GM21381 (cell line): ENCODE measurements around the gene SRMS.
"Not testable (repeated sequence)": the region's sequence is repeated elsewhere in the genome, so short reads cannot be mapped to it uniquely, and the experiment has no call there.

ENCODE experiments used
- ATAC-seq: cut with Tn5 transposase; IDR thresholded peaks from one replicate; pipeline ENCODE4 v1.9.1; 2021; ENCODE audit warnings: mild to moderate bottlenecking, moderate library complexity; ENCODE audit not compliant: unreplicated experiment

SRMS gene

DNA sequence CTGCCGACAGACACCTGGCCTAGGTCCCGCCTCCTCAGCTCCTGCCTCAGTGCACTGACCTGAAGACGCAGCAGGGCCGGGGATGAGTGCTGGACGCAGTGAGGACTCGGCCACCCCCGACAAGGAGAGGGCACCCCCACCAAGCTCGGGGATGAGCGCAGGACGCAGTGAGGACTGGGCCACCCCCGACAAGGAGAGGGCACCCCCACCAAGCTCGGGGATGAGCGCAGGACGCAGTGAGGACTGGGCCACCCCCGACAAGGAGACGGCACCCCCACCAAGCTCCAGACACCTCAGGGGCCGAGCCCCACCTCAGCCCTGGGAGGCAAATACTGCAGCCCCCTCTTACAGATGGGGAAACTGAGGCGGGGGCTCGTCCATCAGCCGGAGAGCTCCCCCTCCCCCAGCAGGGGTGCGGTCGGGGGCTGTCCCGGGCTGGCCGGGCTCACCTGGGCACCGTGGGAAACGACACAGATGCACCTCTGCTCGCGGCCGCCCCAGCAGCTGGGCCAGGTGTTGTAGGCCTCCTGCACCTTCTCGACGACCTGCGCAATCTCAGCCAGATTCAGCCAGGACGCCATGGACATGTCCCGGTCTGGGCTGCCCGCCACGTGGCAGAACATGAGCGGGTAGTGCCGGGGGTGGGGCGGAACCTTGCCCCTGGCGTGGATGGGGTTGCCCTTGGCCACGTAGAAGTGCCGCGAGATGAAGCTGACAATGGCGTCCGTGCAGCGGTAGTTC is 19.0 kb upstream of the SRMS start:
- ATAC-seq = no peak

DNA sequence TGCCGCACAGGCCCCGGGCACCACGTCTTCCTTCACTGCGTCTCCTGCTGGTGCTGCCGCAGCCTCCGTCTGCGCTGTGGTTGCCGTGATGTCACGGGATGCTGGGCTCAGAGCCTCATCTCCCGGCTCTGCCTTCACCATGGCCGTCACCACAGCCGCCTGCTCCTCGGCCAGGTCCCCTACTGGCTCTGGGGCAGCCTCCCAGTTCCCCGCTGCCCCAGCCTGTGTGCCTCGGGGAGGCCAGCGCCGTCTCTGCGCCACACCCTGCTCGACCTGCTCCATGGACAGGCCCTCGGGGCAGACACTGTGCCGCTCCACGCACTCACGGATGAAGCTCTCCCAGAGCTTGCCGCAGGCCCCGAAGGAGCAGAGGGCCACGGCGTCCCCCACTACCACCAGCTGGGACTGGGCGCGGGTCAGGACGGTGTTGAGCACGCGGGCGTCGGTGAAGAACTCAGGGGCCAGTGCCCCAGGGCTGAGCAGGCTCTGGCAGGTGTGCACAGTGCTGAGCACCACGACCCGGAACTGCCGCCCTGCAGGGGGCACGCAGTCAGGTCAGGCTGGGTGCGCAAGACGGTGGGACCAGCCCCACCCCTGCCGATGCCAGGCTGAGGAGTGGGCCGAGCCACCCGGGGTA is 18.3 kb upstream of the SRMS start:
- ATAC-seq = no peak

DNA sequence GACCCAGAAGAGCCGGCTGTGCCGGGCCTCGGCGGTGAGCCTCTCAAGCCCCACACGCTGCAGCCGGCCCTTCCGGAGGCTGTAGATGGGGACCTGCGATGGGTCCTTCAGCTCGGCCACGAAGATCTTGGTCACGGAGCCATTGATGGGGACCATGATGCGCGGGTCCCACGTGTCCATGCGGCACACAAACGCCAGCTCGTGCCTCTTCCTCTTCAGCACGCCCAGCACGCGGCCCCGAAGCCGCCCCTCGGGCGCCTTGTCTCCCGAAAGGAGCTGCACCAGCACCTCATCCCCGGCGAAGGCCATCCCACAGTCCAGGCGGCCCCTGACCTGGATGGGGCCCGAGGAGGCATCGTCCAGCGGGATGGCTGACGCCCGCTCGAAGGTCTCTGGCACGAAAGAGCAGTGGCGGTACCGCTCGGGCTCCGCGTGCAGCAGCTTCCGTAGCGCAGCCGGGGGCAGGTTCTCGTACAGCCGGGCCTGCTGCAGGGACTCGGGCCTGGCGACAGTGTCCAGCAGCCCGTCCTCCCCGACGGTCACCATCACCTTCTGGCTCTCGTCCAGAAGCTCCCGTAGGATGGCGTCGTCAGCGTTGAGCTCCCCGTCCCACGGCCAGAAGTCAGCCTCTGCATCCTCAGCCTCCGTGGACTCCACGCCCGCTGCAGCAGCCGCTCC is 17.6 kb upstream of the SRMS start:
- no peak for ATAC-seq

DNA sequence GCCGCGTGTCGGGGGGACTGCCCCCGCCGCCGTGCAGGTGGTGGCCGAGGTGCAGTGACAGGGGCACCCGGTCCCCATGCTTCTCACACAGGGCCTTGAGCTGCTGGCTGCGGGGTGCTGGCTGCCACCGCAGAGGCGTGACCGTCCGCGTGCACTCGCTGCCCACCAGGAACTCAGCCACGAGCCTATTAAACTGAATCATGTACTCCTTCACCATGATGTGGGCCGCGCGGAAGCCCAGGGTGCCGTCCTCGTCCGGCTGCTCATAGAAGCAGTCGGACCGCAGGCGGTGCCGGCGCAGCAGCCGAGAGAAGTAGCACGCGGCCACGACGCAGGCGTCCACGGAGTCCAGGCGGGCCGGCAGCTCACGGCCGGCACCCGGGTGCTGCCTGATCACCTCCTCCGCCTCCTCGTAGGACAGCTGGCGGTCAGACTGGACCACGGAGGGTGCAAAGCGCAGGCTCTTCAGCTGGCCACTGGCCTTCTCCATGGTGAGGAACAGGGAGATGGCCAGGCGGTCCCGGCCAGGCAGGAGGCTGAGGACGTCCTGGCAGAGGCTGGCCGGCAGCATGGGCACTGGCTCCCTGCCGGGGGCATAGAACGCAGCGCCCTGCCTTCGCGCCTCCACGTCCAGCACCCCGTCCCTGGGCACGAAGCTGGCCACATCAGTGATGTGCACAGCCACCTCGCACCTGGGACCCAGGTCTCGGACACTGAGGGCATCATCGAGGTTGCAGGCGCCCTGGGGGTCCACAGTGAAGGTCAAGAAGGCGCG is 16.7 kb upstream of the SRMS start:
- ATAC-seq = no peak

DNA sequence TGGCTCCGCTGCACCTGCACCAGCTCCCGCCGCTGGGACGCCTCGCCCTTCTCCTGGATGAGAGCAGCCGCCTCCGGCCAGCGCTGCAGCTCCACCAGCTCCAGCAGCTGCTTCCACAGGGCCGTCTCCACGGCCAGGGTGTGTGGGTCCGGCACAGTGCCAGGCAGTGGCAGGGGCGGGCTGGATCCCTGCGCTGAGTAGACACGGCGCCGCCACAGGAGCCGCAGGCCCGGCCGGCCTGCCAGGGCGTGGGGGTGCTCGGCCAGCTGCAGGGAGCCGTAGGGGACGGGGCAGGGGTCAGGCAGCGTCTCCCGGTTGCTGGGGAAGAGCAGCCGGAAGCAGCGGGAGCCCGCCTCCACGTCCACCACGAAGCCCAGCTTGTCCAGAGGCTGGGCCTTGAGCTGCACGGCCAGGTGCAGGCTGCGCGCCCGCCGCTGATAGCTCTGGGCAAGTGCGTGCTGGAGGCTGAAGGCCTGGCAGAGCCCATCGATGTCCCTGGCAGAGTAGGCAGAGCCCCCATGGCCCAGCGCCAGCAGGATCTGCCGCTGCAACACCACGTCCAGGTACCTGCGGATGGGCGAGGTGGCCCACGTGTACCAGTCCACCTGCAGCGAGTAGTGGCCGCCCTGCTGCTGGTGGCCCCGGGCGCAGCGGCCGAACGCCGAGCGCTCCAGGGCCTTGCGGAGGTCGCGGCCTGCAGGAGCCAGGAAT is 15.8 kb upstream of the SRMS start:
- ATAC-seq = no peak

DNA sequence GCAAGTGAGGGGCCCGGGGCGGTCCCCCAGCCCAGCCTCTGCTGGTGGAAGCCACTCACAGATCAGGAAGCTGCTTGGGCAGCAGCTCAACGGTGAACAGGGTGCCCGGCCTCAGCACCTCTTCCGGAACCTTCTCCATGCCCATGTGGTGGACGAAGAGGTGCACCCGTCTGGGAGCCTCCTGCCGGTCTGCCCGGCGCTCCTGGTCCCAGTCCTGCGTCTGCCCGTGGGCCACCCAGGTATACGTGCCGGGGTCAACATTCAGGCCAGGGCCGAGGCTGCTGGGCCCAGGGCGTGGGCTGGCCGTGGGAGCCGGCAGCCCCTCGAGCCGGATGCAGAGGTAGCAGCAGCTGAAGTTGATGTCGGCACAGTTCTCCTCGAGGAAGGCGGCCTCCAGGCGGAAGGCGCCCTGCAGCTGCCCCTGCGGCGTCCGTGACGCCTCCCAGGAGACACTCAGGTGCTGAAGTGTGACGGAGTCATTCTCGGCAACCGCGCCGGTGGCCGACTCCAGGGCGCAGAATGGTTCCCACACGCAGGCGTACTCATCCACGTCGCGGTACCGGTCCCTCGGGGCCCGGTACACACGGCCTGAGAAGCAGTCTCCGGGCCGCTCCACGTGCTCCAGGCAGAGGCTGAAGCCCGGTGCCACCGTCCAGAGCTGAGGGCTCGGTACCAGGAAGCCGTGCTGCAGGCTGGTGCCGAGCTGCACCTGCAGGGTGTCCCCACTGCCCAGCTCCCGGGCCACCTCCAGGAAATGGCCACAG is 15.1 kb upstream of the SRMS start:
- no peak for ATAC-seq

DNA sequence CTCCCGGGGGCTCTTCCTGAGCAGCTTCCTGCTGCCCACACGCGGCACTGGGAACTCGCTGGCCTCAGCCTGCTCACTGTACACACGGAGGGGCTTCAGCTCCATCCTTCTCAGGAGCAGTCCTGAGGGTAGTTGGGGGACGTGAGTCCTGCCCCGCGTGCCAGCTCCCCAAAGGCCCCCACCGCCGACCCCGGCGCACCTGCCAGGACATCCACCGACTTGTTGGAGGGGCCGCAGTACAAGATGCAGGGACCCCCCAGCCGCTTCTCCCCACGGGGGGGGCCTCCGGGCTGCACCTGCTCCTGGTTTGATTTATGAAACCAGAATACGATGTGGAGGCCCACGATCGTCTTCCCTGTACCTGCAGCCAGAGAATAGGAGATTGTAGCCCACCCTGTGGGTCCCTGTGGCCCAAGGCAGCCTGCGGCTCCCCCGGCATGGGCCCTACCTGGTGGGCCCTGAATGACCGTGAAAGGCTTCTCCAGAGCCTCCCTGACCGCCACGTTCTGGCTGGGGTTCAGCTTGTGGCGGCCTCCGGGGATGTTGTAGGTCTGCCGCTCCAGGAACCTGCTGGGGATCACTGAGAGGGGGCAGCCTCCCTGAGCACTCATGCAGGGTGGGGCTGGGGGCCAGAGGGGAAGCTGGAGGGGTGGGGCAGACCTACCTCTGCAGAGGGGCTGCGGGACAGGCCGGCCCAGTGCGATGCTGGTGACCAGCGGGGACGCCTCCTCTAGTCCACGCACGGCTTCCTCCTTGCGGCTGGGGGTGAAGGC is 14.3 kb upstream of the SRMS start:
- no peak for ATAC-seq

DNA sequence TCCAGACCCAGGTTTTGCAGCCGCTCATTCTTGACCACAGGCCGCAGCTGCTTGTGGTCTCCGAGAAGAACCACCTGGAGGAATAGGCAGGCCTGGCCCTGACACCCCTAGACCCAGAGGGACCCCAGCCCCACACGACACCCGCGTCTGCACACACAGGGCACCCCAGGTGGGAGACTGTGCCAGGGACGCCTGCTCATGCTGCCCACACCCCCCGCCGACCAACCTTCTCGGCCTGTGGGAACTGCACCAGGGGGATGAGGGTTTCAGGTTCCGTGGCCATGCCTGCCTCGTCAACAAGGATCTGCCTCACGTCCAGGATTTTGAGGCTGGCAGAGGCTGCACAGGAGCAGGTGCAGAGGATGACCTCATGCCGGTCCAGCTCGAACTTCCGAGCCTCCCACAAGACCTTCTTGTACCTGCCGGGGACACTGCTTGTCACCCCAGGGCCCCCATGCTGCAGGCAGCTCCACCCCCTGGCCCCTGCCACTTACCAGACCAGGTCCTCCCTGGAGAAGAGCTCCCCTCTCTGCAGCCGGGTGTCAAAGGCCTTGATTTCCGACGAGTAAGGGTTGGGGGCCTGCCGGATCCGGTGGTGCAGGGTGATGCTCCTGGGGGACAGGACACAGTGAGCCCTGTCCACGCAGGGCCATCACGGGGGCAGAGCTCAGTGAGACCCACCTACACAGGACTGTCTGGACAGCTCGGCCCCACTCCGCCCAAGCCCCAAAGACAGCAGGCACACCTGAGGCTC is 13.5 kb upstream of the SRMS start:
- no peak for ATAC-seq

DNA sequence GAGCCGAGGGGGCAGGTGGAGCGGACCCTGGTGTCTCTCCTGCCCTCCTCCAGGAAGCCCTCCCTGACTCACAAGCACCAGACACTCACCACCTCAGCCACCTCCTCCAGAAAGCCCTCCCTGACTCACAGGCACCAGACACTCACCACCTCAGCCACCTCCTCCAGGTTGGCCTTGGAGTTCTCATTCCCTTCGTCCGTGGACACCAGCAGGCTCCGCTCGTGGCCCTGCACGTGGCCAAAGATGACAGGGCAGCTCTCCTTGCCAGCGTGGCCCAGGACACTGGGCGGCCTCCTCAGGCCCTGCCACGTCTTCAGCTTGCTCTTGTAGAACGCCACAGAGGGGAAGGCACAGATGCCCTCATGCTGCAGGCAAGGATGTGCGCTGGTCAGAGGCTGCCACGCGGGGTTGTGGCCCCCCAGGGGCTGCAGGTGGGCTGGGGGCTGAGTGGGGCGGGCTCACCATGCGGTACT is 12.8 kb upstream of the SRMS start:
- ATAC-seq = no peak

DNA sequence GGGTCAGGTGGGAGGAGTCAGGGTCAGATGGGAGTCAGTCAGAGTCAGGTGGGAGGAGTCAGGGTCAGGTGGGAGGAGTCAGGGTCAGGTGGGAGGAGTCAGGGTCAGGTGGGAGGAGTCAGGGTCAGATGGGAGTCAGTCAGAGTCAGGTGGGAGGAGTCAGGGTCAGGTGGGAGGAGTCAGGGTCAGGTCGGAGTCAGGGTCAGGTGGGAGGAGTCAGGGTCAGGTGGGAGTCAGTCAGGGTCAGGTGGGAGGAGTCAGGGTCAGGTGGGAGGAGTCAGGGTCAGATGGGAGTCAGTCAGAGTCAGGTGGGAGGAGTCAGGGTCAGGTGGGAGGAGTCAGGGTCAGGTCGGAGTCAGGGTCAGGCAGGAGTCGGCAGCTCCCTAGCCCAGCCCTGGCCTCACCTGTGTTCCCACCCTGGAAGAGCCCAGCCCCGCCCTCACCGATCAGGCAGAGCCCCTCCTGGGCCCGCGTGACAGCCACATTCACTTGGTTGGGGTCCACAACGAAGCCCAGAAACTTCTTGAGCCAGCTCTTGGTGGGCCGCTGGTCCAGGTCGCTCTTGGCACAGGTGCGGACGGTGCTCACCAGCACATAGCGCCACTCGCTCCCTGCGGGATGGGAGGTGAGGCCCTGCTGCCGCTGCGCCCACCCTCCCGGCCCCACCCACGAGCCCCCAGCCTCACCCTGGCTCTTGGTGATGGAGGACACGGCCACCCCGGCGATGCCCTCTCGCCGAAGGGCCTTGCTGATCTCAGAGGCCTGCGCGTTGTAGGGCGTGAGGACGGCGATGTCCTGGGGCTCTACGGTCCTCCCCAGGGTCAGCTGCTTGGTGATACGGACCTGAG is 12.2 kb upstream of the SRMS start:
- ATAC-seq = not testable (repeated sequence)

DNA sequence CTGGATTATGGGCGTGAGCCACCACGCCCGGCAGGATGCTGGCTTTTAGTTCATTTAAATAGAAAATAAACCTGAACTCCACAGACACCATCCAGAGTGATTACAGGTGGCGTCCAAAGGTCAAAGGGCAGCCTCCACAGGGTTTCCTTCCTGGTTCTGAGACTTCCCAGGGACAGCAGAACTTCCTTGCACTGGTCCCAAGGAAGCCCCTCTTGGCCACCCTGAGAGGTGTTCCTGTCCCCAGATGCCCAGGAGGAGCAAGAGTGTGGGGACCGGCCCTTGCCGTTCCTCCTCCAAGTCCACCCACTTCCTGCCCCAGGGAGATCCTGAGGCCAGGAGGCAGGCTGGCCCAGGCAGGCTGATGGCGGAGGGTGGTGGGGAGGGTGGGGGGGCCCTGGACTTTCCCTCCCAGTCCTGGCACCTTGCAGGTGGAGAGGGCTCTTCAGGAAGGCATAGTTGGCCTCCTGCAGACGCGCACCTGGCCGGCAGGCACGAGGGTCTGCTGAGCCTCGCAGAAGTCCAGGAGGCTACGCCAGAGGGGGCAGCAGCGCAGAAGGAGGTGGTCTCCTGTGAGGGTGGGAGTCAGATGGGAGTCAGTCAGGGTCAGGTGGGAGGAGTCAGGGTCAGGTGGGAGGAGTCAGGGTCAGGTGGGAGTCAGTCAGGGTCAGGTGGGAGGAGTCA is 11.4 kb upstream of the SRMS start:
- no peak for ATAC-seq

DNA sequence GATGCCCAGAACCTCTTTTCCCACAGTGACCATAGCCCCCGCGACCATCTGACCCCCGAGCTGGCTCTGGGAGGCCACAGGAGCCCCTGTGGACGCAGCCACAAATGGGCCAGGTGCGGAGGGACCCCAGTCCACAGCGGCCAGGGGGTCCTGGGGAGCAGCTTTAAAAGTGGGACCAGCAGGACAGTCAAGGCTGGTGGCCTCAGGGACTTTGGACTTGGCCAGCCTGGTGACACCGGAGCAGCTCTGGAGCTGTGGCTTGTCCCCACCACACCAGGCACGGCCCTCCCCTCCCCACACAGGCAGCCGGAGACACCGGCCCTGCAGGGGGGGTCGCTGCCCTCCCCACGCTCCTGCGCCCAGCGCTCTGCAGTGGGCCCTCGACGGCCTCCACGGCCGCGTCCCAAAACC is 9.9 kb upstream of the SRMS start:
- no peak for ATAC-seq

DNA sequence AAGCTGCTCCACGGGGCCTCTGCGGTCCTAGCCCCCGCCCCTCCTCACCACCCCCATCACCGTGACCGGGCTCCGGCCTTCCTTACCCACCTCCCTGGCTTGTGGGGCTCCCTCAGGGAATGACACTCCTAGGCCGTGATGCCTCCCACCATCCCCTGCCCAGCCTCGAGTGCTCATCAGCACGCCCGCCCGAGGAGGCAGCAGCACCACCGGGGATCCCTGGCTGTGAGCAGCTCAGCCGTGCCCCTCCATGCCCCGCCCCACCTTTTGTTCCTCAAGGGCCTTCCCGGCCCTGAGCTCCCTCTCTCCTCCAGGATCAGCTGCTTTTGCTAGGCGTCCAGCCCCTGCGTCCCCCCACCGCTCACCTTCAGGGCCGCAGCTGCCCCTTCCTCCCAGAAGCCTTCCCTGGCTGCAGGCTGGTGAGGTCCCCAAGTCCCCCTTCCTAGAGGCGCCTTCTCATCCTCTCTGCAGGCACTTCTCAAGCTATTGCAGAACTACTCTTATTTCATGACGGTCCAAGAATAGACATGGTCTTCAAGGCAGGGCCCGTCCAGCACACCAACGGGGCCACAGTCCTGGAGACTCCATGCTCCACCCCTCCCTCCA is 9.4 kb upstream of the SRMS start:
- no peak for ATAC-seq

DNA sequence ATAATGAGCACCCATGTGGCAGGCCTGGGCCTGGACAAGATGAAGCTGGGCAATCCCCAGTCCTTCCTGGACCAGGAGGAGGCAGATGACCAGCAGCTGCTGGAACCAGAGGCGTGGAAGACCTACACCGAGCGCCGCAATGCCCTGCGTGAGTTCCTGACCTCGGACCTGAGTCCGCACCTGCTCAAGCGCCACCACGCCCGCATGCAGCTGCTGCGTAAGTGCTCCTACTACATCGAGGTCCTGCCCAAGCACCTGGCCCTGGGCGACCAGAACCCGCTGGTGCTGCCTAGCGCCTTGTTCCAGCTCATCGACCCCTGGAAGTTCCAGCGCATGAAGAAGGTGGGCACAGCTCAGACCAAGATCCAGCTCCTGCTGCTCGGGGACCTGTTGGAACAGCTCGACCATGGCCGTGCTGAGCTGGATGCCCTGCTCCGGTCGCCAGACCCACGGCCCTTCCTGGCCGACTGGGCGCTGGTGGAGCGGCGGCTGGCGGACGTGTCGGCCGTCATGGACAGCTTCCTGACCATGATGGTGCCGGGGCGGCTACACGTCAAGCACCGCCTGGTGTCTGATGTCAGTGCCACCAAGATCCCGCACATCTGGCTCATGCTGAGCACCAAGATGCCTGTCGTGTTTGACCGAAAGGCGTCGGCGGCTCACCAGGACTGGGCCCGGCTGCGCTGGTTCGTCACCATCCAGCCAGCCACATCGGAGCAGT is 8.3 kb upstream of the SRMS start:
- ATAC-seq = no peak

DNA sequence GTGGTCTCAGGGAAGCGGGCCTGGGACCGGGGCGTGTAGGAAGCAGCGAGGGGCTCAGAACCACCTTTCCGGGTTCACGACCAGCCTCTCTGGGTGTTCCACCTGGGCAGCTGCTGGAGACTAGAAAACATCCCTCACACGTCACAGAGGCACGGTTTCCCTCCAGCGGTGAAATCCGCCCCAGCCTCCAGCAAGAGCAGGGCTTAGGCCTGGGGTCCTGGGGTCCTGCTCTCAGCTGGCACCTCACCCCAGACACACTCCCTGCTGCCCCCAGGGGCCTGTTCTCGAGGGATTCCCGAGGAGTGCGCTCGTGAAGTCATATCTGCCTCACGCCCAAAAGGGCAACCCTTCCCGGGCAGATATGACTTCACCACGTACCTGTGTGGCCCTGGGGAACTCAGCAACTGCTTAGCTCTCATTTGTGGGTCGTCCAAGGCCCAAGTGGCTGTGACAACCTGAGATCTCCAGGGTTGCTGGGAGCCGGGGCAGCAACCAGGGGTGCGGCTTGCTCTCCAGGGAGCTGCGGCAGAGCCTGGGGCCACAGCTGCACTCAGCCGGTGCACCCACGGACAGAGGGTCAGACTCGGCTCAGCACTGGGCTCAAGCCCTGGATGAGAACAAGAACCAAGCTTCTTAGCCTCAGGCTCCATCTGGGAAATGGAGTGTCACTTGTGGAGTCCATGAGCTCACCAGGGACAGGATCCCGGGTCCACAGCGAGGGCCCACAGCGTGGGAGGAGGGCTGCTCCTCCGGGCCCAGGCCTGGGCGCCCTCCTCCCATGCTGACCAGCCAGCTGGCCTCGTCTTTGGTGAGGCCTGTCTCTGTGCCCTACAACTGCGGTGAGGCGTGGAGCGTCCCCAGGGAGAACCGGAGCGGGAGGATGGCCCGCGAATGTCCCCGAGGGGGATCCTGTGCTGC is 7.1 kb upstream of the SRMS start:
- no peak for ATAC-seq
